Motor neuron (in vitro differentiated cells): ENCODE results near the gene RSPO3. TPM values are rescaled to one million over a fixed set of nuclear protein-coding genes. Genes with fewer than 3 reads are reported as not detected.

Experiments used
- ATAC-seq, 8 experiments: fragments of 200-7000 bp; cut with Tn5 transposase; replicated peaks in 6 of 8; 2 replicates each; pipeline ENCODE4 v1.8.0; 2021; ENCODE audit warnings: mild to moderate bottlenecking in 8 of 8, moderate library complexity in 8 of 8
- H3K27ac ChIP-seq, 2 donors: fragments of 250-450 bp; sonication (Bioruptor Pico); 2 replicates each; pipeline ENCODE4 v1.9.0; 2021; ENCODE audit warnings: antibody characterized with exemption in 2 of 2, mild to moderate bottlenecking in 2 of 2, moderate library complexity in 1 of 2
- H3K4me1 ChIP-seq, 2 donors: fragments of 250-450 bp; sonication (Bioruptor Pico); replicated peaks in 1 of 2; 2 replicates each; pipeline ENCODE4 v1.6.1; 2021; ENCODE audit warnings: antibody characterized with exemption in 2 of 2, mild to moderate bottlenecking in 2 of 2, moderate library complexity in 1 of 2
- H3K4me3 ChIP-seq, 5 donors: fragments of 250-450 bp; sonication (Bioruptor Pico); 2 replicates each; pipeline ENCODE4 v1.9.0; 2021; ENCODE audit warnings: antibody characterized with exemption in 5 of 5, mild to moderate bottlenecking in 5 of 5, moderate library complexity in 4 of 5
- WGBS, 10 experiments: fragments of 450-650 bp; shearing (Covaris generic); methylation state at CpG; one replicate each; pipeline ENCODE4 v1.0.0; 2022; 5-methylcytosine and 5-hydroxymethylcytosine counted together
- in situ Hi-C, 9 experiments: fragments of 400-800 bp; cut with MboI; loops; one replicate each; pipeline ENCODE4 v1.15.0; 2021; ENCODE audit warnings: low sequenced_read_pairs in 9 of 9, low pct_unique_long_range_greater_than_20kb in 2 of 9; ENCODE audit not compliant: unreplicated experiment in 9 of 9
- total RNA-seq, 8 experiments: library from RNA; unstranded; fragments of 300-600 nt; gene quantifications; 2 replicates each; pipeline versions ENCODE4 v1.2.3 to v1.2.4, GENCODE V29; 2022

The RSPO3 gene
- total RNA-seq: under 1 TPM in 7 of 8 experiments, not detected in 1; 0.04 to 0.76 (median 0.19) TPM

GRCh38 chr6:127118298-127119101 lies at the start of gene RSPO3:
Gene RSPO3 (plus strand): TSS chr6:127118671. CDS start chr6:127119193, 522 bp downstream.
- ATAC-seq: peak; percentile 8 to 76 (median 60)
- Histone ChIP-seq H3K27ac (no peak within 1 kb of the TSS), H3K4me1 (peaks cover 9 to 13% of the 10 kb centered on the region in 2 donors), H3K4me3 (peak within 1 kb of the TSS; percentile 39 to 55 (median 47))
- in situ Hi-C loops: loop anchor here in 3 of 9 experiments (25.0 kb wide), 3 partner anchors 456 to 1106 kb away; no protein-coding TSS in a partner anchor
- 0 to 4% (median 0%) methylated on average over 2 to 7 of the region's 63 CpGs; no CpG with 5 or more reads in 4 of the 10 experiments for WGBS, 10 experiments

GRCh38 chr6:127069659-127070279 lies 48.7 kb upstream of the RSPO3 start:
- H3K27ac ChIP-seq: no peak overlapping the region
- in situ Hi-C loops: no loop called here
- no peak overlapping the region for H3K4me3 ChIP-seq
- H3K4me1 ChIP-seq: no peaks in the 10 kb centered on the region
- 40 to 100% (median 78%) methylated on average over 1 to 3 of the region's 3 CpGs for WGBS, 10 experiments
- ATAC-seq: peak in 4 of 8 experiments; percentile 53 to 67 (median 62)

- in situ Hi-C loops: no loop called here
- Histone ChIP-seq H3K27ac (no peak overlapping the region), H3K4me1 (no peaks in the 10 kb centered on the region), H3K4me3 (no peak overlapping the region)
- no peak for ATAC-seq
- WGBS, 10 experiments: 11 to 88% (median 56%) methylated on average over 1 of the region's 1 CpG
Measured at GRCh38 chr6:127073222-127073621, 45.2 kb upstream of the RSPO3 start.

GRCh38 chr6:127076466-127076865 lies 42.0 kb upstream of the RSPO3 start:
- Histone ChIP-seq H3K4me3 (no peak overlapping the region), H3K27ac (no peak overlapping the region), H3K4me1 (no peaks in the 10 kb centered on the region)
- ATAC-seq: no peak
- in situ Hi-C loops: no loop called here
- WGBS, 10 experiments: 36 to 100% (median 76%) methylated on average over 1 to 4 of the region's 4 CpGs

GRCh38 chr6:127077886-127078285 lies 40.6 kb upstream of the RSPO3 start:
- no peak for ATAC-seq
- 85 to 100% (median 93%) methylated on average over 1 to 2 of the region's 2 CpGs; no CpG with 5 or more reads in 4 of the 10 experiments for WGBS, 10 experiments
- Histone ChIP-seq H3K4me3 (no peak overlapping the region), H3K4me1 (no peaks in the 10 kb centered on the region), H3K27ac (no peak overlapping the region)
- in situ Hi-C loops: no loop called here

- in situ Hi-C loops: no loop called here
- ATAC-seq: no peak
Measured at GRCh38 chr6:127078669-127079068, 39.8 kb upstream of the RSPO3 start.

GRCh38 chr6:127079681-127080080 lies 38.8 kb upstream of the RSPO3 start:
- no peak overlapping the region for H3K4me3 ChIP-seq
- no peak overlapping the region for H3K27ac ChIP-seq
- no peak for ATAC-seq
- no peaks in the 10 kb centered on the region for H3K4me1 ChIP-seq
- in situ Hi-C loops: no loop called here

More at GRCh38 chr6:127078669-127079068, 39.8 kb upstream of the RSPO3 start:
- WGBS, 10 experiments: 73 to 96% (median 90%) methylated on average over 2 to 5 of the region's 5 CpGs
- no peaks in the 10 kb centered on the region for H3K4me1 ChIP-seq
- no peak overlapping the region for H3K4me3 ChIP-seq
- no peak overlapping the region for H3K27ac ChIP-seq

- in situ Hi-C loops: no loop called here
- H3K4me3 ChIP-seq: no peak overlapping the region
- H3K4me1 ChIP-seq: no peaks in the 10 kb centered on the region
- 67 to 100% (median 86%) methylated on average over 1 to 3 of the region's 3 CpGs; no CpG with 5 or more reads in 3 of the 10 experiments for WGBS, 10 experiments
- no peak for ATAC-seq
- no peak overlapping the region for H3K27ac ChIP-seq
Measured at GRCh38 chr6:127080081-127080480, 38.4 kb upstream of the RSPO3 start.

GRCh38 chr6:127083231-127083962 lies 35.1 kb upstream of the RSPO3 start:
- in situ Hi-C loops: no loop called here
- H3K4me3 ChIP-seq: no peak overlapping the region
- no peak for ATAC-seq
- 82 to 100% (median 94%) methylated on average over 1 to 2 of the region's 2 CpGs; no CpG with 5 or more reads in 3 of the 10 experiments for WGBS, 10 experiments
- no peaks in the 10 kb centered on the region for H3K4me1 ChIP-seq
- no peak overlapping the region for H3K27ac ChIP-seq

GRCh38 chr6:127083963-127084310 lies 34.5 kb upstream of the RSPO3 start:
- WGBS, 10 experiments: 77 to 100% (median 91%) methylated on average over 1 to 2 of the region's 2 CpGs; no CpG with 5 or more reads in 4 of the 10 experiments
- ATAC-seq: no peak
- H3K4me3 ChIP-seq: no peak overlapping the region
- in situ Hi-C loops: no loop called here
- no peak overlapping the region for H3K27ac ChIP-seq
- no peaks in the 10 kb centered on the region for H3K4me1 ChIP-seq

- in situ Hi-C loops: no loop called here
Measured at GRCh38 chr6:127085181-127085580, 33.3 kb upstream of the RSPO3 start.

GRCh38 chr6:127090051-127090450 lies 28.4 kb upstream of the RSPO3 start:
- no peak for ATAC-seq
- Histone ChIP-seq H3K4me1 (peaks cover 0 to 3% of the 10 kb centered on the region in 2 donors), H3K27ac (no peak overlapping the region), H3K4me3 (no peak overlapping the region)
- in situ Hi-C loops: no loop called here
- WGBS, 10 experiments: 0 to 29% (median 0%) methylated on average over 1 of the region's 1 CpG; no CpG with 5 or more reads in 1 of the 10 experiments

More at GRCh38 chr6:127085181-127085580, 33.3 kb upstream of the RSPO3 start:
- 67 to 100% (median 88%) methylated on average over 1 to 3 of the region's 3 CpGs; no CpG with 5 or more reads in 1 of the 10 experiments for WGBS, 10 experiments
- Histone ChIP-seq H3K4me1 (peaks cover 0 to under 1% of the 10 kb centered on the region in 2 donors), H3K27ac (no peak overlapping the region), H3K4me3 (no peak overlapping the region)
- no peak for ATAC-seq

- peak in 1 of 8 experiments; percentile 33 for ATAC-seq
- Histone ChIP-seq H3K27ac (no peak overlapping the region), H3K4me1 (peaks cover 0 to 3% of the 10 kb centered on the region in 2 donors), H3K4me3 (no peak overlapping the region)
- in situ Hi-C loops: no loop called here
- WGBS, 10 experiments: 0 to 93% (median 85%) methylated on average over 2 to 3 of the region's 3 CpGs
Measured at GRCh38 chr6:127092466-127092865, 26.0 kb upstream of the RSPO3 start.
